HL-60 (cell line): Measurements from ENCODE around the gene NUDT8.
"Not testable (repeated sequence)": the region's sequence is repeated elsewhere in the genome, so short reads cannot be mapped to it uniquely, and the experiment has no call there.

Source experiments
- POLR2AphosphoS5 ChIP-seq: IDR thresholded peaks from 2 replicates; pipeline ENCODE4 v1.6.1; 2012; ENCODE audit warnings: low read depth
- REST ChIP-seq: IDR thresholded peaks from 2 replicates; pipeline ENCODE4 v1.6.1; 2012; ENCODE audit warnings: low read depth; ENCODE audit not compliant: insufficient replicate concordance
- TF ChIP-seq, protein P1 (sequence below): IDR thresholded peaks from one replicate; pipeline ENCODE4 v1.5.1; 2011; ENCODE audit warnings: low read length, control low read depth, inconsistent platforms; ENCODE audit not compliant: insufficient read depth

- TF ChIP-seq, protein P1, sequence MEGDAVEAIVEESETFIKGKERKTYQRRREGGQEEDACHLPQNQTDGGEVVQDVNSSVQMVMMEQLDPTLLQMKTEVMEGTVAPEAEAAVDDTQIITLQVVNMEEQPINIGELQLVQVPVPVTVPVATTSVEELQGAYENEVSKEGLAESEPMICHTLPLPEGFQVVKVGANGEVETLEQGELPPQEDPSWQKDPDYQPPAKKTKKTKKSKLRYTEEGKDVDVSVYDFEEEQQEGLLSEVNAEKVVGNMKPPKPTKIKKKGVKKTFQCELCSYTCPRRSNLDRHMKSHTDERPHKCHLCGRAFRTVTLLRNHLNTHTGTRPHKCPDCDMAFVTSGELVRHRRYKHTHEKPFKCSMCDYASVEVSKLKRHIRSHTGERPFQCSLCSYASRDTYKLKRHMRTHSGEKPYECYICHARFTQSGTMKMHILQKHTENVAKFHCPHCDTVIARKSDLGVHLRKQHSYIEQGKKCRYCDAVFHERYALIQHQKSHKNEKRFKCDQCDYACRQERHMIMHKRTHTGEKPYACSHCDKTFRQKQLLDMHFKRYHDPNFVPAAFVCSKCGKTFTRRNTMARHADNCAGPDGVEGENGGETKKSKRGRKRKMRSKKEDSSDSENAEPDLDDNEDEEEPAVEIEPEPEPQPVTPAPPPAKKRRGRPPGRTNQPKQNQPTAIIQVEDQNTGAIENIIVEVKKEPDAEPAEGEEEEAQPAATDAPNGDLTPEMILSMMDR: not testable (repeated sequence)
- TF ChIP-seq REST, POLR2AphosphoS5: not testable (repeated sequence)
Measured at GRCh38 chr11:67660752-67661151, 31.0 kb upstream of the NUDT8 start.
